HEK293T (cell line): Measurements from ENCODE around the gene EPHB1.

Source experiments
- ELF4 ChIP-seq: fragments of 450-650 bp; IDR thresholded peaks from 2 replicates; pipeline ENCODE4 v1.6.1; 2017; ENCODE audit warnings: antibody characterized with exemption
- L3MBTL2 ChIP-seq: fragments of 450-650 bp; conservative IDR thresholded peaks from 2 replicates; pipeline ENCODE4 v1.6.1; 2016; ENCODE audit warnings: mild to moderate bottlenecking
- NFRKB ChIP-seq: fragments of 450-650 bp; IDR thresholded peaks from 2 replicates; pipeline ENCODE4 v1.6.1; 2016; ENCODE audit warnings: mild to moderate bottlenecking, moderate library complexity
- SP1 ChIP-seq: fragments of 450-650 bp; IDR thresholded peaks from 2 replicates; pipeline ENCODE4 v1.6.1; 2017
- SUZ12 ChIP-seq: fragments of 450-650 bp; IDR thresholded peaks from 2 replicates; pipeline ENCODE4 v1.6.1; 2016; ENCODE audit warnings: mild to moderate bottlenecking

- TF ChIP-seq ELF4: no peak
- TF ChIP-seq SUZ12: no peak
- TF ChIP-seq NFRKB: no peak
- no peak for TF ChIP-seq SP1
- no peak for TF ChIP-seq L3MBTL2
These were observed 164.5 kb downstream of the EPHB1 start for GRCh38 chr3:134959516-134959915.
